Left hindlimb (tissue), 1 donor: ENCODE data around the gene EI24.

Source experiments
- DNase-seq: peaks from one replicate; pipeline ENCODE4 v3.0.0-alpha.2; 2018

Gene EI24

DNA sequence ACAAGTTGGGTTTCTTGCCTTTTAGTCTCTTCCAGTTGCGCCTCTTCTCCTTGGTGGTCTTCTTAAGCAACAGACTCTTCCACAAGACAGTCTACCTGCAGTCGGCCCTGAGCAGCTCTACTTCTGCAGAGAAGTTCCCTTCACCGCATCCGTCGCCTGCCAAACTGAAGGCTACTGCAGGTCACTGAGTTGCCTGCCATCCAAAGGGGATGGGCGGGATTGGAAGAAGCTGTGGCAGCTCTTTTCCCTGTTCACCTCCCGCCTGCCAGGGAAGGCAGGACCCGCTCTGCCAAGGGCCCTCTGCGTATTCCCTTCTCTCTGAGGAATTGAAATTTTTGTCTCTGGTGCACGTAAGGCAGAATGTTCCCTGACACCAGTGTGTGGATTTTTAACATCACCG lies 14.2 kb downstream of the EI24 start:
- DNase-seq = no peak

DNA sequence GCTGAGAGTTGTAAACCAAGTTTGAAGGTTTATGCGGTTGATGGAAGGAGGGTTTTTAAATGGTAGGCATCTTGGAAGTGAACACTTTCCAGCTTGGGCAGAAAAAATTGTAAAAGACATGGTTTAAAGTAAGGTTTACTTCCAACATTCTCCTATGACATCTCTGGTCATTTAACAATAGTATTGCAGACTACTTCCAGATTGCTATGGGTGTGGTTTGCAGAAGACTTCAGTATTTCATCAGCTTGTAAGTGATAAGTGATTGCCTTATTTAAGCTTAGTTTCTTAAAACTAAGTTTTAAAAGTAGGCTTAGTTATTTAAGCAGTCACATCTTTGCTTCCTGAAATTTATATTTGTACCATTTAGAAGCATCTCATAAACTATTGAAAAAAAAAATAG lies 16.2 kb downstream of the EI24 start:
- DNase-seq = no peak

DNA sequence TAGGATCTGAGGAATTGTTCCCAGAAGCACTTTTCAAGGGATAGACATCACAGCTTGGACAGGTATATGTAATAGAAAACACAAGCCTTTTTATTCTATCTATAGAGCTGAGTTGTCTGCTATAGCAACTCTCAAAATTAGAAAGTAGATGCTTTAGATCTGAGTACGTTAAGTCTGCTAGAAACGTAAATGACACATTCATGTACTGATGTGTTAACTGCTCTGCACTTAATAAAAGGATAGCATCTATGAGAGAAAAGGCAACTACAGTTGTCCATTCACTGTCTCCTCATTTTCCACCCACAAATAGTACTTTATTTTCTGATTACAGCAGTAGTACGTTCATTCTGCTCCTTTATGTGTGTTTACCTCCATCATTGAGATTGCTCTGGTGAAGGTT lies 17.3 kb downstream of the EI24 start:
- DNase-seq = no peak

DNA sequence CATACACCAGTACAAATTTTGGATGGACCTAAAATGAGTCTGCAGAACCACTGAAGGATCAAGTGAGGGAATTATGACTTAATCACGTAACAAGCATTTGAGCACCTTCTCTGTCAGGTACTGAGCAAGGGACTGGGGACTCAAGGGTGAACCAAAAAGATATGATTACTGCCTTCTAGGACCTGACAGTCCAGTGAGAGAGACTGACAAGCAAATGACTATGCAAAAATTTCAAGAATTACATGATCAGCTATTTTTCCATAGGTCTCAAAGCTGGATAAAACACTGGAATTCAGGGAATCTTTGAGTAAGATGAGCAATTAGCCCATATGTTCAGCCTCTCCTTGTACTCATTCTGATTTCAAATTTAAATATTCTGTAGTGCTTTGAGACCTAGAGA lies 18.2 kb downstream of the EI24 start:
- DNase-seq = no peak

DNA sequence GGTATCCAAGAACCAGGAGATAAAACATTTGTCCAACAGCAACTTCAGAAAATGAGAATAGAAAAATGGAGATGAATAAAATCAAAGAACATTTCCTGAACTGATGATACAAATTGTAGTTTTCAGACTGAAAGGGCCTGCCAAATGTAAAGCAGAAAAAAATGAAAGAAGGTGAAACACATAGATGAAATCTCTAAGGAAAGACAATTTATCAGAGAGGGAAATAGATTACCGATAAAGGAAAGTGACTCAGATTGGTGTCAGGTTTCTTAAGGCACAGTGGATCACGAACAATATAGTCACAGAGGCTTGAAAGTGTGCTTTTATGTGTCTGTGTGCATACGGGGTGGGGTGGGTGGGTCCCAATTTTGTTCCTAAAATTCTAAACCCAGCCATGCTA lies 19.2 kb downstream of the EI24 start:
- DNase-seq = no peak

DNA sequence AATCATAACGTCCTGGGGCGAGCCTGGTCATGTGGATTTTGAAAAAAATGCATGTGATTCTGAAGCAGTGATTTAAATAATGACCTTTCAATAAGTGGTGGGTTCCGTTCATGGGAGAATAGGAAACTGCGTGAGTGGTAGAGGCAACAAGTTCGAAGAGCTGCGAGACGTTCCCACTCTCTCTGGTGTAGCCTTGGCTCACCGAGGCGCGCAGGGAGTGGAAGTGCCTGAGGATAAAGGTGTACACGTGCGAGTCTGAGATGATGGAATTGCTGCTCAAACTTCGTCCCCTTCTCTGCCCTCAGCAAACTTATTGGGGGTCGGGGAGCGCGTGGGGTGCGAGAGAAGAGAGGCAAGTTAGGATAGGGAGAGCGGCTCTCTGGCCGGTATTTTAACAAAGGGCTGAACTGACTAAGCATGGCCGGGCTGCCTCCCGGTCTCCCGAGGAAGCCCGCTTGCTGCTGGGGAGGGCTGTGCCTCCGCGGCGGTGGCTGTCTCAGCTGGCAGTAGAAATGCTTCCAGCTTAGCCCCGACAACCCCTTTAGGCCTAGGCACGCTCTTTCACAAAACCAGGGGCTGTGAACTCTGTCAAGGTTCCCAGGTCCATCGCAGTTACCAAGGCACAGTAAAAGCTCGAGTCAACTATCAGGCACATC lies 22.5 kb downstream of the EI24 start:
- no peak for DNase-seq

DNA sequence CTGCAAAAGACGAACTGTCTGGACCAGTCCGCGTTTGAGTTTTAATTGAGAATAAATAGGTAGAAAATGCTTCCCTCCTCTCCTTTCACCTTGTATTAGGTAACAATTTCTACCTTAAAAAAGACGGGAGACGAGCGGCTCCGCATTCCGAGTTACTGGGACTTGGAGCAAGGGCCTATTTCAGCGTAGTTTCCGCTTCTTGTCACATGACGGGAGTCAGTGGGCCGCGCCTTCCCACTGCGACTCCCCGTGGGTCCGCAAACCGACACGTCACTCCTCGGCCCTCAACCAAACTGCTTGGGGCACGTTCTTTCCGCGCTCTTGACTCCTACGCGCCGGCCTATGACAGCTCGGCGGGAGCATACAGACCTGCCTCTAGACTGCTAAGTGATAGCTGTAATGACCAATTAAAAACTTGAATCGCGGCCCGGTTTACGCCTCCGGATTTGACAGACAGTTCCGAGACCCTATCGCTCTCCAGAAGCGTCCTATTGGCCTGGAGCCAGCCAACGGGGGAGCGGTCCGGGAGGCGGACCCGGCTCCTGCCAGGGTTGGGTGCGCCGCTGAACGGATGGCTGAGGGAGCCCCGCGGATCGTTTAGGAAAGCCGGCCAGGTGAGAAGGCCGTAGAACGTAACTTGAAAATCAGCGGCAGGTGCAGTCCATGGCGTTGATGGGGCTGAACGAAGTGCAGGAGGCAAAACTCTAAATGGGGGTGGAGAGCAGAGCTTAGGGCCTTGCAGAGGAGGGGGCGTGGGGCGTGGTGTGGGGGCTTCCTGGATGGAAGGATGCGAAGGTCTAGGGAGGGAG lies 23.2 kb downstream of the EI24 start, which contains the start of gene STT3A:
TSS of gene STT3A (plus strand) at position 548 of the 809 bp plus-strand sequence. CDS start 3,064 bp downstream, outside the sequence.
- peak; percentile 99 for DNase-seq

DNA sequence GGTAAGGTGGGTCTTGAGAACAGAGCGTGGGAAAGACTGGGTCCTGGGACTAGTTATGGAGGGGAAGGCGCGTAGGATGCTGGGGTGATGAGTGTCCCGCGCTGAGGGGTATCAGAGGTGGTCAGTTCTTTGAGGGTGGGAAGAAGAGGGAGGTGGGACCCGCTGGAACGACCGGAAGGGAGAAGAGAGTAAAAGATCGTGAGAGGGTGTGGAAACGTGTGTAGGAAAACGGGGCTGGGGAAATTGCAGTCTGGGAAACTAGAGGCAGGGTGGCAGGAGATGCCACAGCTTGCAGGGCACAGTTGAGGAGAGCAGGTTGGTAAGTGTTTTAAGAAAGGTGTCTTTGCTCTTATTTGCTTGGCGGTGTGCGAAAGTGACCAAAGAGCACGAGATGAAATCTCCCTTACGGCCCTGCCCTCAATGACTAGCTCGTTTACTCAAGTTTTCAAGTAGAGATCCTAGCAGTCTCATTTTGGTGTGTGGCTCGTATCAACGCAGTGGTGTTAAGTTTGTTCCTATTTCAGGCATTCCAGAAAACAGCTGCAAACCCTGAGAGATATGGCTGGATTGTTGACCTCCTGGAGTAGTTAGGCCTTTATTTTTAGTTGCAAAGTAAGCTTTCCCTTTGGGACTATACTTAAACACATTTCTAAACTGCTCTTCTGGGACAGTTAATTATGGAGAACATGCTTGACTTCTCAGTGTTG lies 24.0 kb downstream of the EI24 start:
- no peak for DNase-seq

DNA sequence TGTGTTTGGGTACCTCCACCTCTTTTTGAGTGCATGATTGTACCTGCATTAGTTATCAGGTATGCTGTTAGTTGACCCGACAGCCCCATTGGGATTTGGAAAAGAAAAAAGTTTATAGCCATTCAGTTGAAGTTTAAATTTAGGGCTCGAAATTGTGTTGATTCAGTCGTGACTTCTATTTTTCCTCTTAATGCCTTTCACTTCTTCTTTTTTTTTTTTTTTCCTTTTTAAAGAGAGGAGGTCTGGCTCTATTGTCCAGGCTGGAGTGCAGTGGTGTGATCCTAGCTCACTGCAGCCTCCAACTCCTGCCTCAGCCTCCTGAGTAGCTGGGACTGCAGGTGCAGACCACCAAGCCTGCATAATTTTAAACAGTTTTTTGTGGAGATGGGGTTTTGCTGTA lies 25.7 kb downstream of the EI24 start:
- no peak for DNase-seq

DNA sequence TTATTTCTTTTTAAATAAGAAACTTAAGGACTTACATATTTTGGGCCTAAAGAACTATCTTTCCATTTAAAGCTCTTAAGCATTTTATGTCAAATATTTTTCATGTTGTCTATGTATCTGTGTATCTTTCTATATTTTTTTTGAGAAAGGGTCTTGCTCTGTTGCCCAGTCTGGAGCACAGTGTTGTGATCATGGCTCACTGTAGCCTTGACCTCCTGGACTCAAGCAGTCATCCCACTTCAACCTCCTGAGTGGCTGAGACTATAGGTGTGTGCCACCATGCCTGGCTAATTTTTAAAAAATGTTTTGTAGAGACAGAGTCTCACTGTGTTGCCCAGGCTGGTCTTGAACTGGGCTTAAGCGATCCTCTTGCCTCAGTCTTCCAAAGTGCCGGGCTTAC lies 31.4 kb downstream of the EI24 start:
- no peak for DNase-seq

DNA sequence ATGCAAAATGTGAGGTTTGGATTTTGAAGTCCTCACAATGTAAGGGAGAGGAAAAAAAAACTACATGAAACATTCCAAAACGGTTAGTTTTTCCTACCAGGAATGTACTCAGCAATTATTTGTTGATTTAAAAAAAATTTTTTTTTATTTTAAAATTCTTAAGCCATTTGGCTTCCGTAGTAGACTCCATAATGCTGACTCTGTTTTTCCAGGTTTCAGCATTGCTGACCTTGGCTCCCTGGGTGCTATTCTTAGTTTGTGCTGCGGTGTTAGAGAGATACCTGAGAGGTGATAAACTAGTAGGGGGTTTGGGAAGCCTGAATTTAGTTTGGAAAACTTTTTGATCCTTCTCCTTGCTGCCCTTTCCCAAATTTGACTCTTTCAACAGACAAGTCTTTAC lies 33.9 kb downstream of the EI24 start:
- no peak for DNase-seq

DNA sequence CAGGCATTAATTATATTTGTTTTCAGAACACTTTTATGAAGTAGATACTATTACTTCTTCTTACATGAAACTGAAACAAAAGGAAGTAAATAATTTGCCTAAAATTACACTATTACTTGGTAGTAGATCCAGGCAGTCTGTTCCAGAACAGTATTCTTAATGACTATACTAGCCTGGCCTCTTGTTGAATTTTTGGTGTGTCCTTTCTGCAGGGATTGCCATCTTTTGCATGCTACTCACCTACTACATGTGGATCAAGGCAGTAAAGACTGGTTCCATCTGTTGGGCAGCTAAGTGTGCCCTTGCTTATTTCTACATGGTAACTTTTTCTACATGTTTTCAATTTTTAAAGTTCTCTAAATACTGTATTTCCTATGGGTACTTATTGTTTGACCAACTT lies 36.1 kb downstream of the EI24 start:
- no peak for DNase-seq

DNA sequence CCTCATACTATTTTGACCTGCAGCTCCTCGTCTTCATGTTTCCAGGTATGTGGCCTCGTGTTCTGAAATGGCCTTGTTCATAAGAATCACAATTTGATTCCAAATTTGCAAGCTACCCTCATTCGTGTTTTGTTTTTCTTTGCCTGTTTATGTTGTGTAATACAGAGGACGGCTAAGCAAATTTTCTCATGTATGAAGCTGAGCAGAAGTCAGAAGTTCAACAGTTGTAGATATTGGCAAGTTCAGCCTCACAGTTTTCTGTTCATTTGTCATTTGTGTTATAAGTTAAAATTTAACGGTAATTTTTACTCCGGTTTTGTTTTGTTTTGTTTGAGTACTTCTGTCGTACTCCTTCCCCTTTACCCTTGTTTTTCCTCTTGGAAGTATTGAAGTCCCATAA lies 40.3 kb downstream of the EI24 start:
- DNase-seq = no peak

DNA sequence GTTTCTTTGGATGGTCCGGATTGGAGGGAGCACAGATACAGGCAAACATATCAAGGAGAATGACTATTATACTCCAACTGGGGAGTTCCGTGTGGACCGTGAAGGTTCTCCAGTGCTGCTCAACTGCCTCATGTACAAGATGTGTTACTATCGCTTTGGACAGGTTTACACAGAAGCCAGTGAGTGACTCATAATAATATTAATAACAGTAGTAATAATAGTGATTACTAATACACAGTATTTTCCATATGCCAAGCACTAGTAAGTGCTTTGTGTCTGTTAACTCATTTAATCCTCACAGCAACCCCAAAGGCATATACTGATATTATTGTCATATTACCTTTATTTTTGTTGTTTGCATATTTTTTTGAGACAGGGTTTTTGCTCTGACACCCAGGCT lies 49.1 kb downstream of the EI24 start:
- DNase-seq = no peak

DNA sequence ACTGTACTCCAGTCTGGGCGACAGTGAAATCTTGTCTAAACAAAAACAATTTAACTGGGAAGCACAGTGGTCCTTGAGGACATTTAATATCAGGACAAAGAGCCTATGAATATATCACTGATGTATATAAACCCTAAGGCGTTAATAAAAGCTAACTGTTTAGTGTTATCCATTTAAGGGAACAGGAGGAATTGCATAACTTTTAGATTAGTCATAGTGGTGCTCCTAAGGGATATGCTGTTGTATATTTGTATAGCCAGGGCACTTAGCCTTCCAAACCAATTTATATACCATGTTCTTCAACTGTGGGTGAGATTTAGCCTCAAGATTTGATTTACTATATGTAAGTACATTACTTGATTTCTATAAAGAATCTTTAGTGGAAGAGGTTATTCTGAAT lies 52.7 kb downstream of the EI24 start:
- DNase-seq = no peak

DNA sequence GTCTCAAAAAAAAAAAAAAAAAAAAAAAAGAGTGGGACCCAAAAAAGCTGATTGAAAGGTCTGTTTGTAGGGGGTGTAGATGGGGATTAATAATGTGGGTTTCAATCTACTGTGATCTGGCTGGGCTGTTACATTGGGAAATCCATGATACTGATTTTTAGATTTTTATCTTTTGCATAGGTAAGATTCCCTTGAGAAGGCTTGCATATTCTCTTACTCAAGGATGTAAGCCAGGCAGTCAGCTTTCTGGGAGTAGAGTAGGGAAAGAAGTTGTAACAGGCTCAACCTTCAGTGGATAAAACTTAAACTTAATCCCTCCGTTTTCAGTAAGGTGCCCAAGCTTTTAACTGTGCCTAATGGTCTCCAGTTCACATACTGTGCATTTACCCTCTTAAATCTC lies 53.8 kb downstream of the EI24 start:
- DNase-seq = no peak

DNA sequence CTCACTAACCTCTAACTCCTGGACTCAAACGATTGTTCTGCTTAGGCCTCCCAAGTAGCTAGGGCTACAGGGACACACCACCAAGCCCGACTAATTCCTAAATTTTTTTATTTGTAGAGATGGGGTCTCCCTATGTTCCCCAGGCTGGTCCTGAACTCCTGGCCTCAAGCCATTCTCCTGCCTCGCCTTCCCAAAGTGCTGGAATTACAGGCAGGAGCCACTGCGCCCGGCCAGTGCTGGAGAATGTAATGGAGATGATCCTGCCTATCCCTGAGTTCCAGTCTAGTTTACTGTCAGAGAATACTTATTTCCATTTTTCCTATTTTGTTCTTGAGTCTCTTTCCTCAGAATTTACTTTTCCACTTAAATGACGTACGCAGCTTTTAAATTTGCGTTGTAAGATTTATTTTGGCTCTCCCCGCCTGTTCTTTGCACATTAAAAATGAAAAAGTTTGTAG lies 55.5 kb downstream of the EI24 start, which contains the start of gene CHEK1:
TSS of gene CHEK1 (plus strand) at position 408 of the 458 bp plus-strand sequence. CDS start 1,606 bp downstream, outside the sequence.
- no peak for DNase-seq

DNA sequence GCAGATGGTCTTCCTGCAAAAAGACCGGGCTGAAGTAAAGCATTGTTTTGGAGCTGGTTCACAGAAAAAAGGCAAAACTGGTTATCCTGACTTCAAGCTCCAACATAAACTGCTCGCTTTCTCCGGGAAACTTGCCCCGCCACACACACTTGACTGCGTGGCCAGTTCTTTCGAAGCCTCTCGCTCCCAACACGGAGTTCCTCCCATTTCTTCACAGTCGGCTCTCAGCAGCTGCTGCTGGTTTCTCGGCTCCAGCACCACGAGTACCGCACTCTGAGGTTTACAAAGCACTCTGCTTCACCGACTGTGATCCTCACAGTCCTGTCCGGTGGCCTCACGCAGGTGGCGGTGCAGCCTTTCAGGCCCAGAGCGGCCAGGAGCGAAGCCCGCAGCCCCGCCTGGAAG lies 56.0 kb downstream of the EI24 start:
- no peak for DNase-seq

DNA sequence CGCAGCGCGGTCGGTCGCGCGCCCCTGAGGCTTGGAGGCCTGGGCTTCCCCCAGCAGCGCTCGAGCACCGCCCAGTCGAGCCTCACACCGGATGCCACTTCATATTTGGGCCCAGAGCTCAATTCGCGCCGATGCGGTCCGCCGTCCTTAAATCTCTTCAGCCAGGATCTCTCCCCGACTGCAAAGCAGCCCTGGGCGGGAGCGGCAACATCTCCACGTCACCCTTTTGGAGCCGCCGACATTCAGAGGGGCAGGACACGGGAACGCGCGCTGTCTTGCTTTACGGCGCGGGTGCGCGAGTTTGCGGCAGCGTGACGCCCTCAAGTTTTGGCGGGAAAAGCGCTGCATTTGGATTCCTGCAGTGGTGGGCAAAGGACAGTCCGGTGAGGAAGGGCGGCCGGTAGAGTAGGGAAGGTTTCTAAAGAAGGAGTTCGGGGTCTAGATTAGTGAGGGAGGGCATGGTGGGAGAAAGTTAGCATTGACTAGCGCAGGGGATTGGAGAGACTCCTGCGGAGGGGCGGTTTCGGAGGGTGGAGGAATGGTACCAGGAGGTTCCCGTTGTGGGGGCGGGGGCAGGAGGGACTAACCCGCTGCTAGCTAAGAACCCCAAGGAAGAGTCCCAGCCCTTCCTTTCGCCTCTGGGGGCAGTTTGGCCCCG lies 56.5 kb downstream of the EI24 start:
- peak; percentile 94 for DNase-seq

DNA sequence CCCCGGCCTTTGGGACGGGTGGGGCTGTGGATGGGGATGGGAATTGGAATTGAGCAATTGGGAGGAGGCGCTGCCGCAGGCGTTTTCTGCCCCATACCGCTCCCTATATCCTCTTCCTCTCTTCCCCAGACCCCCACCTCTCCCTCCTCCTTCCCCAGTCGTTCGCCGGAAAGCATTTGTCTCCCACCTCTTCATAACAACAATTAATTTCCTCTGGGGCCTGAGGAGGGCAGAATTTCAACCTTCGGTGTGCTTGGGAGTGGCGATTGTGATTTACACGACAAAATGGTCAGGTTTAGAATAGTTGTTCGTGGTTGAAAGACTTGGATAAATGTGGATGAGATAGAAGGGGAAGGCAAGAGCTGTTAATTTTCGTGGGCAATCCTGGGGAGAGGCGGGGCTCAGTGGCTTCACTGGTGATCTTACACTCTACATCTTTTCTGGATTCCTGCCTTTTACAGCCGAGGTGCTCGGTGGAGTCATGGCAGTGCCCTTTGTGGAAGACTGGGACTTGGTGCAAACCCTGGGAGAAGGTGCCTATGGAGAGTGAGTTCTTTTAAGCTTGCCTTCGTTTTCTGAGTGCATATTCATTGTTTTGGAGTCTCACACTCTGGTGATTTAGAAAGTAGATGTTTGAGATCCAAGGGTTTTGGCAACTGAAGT lies 57.1 kb downstream of the EI24 start:
- DNase-seq = no peak

DNA sequence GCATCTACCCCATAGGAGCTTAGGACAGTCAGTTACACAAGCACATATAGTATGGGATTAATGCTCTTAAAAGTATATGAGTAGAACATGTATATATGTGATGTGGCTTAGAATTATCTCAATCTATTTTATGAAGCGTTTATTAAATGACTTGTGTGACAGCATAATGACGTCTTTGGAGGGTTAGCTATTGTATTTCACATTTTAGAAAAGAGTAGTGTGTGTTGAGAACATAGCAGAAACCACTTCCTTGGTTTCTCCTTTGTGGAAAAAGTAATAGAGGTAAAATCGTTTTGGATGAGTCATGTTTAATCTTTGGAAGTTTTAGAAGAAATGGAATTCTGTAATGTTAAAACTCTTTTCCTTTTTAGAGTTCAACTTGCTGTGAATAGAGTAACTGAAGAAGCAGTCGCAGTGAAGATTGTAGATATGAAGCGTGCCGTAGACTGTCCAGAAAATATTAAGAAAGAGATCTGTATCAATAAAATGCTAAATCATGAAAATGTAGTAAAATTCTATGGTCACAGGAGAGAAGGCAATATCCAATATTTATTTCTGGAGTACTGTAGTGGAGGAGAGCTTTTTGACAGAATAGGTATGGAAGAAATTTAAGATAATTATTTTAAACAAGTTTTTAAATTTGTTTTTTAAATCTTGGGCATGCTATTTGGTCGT lies 58.1 kb downstream of the EI24 start:
- no peak for DNase-seq
